NCI-H2196 treated with DMSO at 0.1 percent for 48 hours (cell line): ENCODE results near the gene SLC9A7.

ENCODE experiments used
- DNase-seq: peaks from one replicate; lab custom pipeline; 2025; ENCODE audit not compliant: unreplicated experiment; lab: John Stamatoyannopoulos, UW

Gene SLC9A7

DNA sequence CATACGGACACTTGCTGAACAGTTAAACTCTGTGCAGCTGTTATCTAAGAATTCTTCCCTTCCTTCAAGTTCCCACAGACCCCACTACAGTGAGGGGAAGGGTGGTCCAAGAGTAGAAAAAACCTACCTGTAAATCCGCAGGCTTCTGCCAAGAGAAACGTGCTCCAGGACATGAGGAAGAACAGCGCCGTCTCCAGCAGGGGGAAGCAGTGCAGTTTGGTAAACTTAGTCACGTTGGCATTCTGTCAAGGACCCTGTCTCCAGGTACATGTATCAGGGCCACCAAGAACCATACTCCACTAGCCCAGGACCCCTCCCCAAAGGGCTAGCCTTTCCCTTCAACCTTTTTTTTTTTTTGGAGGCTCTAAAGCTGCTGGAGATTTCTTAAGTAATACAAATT lies 105.4 kb downstream of the SLC9A7 start:
- DNase-seq = no peak

DNA sequence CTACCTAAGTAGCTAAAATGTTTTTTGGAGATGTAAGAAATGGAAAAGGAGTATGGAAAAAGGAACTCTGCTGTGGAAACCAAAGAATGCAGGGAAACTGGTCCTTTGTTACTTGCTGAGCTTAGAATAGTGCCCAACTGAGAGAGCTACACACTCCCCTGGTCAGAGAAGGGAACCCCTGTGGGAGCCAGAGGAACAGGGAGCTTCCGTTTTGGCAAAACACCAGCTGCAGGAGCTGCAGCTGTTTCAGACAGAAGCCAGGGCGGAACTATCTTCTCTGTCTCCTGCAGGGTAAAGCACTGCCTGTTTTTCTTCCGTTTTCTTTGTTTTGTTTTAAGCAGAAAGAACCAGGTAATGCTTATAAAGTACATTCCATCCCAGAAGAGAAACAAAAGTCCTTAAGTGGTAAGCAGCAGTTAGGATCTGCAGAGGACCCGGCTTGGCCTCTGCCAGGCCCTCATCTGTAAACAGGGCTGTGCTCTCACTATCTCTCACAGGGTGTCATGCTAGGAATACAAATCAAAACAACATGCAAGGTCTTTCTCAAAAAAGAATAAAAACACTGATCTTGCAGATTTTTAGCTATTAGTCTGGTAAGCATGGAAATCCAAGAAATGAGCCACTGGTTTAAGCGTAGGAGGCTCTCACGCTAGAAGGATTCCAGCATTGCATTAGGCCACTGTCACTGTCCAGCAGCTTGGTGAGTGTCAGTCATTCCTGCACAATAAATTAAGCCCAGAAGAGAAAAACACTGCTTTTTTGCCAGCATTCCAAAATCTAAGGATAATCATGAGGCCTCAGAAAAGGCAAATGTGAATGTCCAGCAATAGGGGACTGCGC lies 109.3 kb downstream of the SLC9A7 start:
- DNase-seq = no peak

DNA sequence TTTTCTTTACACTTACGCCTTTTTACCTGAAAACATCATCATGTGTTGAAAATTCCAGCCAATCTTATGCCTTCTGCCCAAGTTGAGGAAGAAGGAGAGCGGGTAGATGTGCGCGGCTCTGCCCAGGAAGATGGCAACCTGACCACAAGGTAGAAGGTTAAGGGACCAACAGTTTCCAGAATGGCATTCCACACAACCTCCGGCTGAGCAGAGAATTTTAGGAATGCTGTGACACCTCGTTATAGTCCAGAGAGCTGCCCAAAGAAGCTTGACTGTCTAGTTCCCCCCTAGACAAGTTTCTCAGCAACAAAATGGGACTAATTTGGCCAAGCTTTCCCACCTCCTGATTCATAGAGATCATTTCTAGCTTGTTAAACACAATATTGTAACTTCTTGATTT lies 110.3 kb downstream of the SLC9A7 start:
- no peak for DNase-seq

DNA sequence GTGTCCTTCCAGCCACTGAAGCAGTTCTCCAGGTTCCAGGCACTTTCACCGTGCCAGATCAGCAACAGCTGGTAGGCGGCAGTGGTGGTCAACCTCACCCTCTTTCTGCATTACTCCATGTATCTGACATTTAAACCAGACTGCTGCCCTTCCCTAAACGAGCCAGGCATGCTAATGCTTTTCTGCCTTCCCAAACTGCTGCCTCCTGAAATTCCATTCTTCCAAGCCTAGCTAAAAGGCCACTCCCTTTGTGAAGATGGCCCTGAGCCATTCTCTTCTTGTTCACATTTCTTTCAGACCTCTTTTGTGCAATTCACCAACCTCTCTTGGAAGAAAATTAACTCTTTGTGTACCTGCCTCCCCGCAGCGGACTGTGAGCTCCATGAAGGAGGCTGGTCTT lies 111.7 kb downstream of the SLC9A7 start:
- DNase-seq = no peak

DNA sequence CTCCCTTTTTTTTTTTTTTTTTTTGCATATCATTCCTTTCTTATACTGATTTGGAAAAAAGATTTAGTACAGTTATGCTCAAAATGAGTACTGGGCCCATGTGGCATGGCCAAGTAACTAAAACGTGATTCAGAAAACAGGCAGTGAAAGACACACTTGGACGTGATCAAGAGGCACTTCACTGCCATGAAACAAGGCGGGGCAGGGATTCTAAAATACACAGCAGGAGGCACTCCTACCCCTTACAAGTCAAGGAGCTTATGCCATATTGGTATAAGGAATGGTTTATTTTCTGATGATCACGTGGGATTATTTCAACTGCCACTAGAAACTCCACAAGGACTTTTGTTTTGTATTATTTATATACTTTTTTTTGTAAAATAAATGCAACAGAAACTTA lies 113.3 kb downstream of the SLC9A7 start:
- DNase-seq = no peak

DNA sequence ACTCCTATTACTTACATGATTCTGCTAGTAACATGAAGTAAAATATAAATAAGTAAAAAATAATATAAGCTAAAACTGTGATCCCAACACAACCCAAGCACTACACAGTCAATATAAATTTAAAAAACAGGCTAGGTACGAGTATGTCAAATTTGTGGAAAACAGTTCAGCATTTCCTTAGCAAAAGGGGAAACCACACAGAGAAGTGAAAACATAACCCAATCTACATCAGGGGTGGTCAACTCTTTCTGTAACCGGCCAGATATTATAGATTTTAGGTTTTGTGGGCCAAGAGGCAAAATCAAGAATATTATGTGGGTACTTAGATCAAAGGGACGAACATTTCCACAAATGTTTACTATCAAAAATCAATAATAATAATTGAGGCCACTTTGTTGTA lies 115.3 kb downstream of the SLC9A7 start:
- no peak for DNase-seq

DNA sequence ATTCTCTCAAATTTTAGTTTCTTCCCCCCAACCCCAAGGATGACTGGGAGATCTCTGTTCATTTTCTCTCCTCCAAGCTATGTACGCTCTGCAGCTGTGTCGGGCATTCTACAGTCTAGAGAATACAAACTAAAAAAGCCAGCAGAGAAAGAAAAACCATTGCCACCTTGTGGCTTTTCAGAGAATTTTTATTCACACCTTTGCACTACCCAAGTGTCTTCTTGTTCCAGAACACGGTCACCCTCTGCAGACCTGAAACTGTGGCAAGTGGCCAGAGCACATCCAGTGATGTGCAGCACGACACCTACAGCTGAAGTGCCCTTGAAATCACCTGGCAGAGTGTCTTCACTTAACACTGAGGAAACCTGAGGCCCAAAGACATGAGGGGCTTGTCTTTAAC lies 116.8 kb downstream of the SLC9A7 start:
- DNase-seq = peak; percentile 12

DNA sequence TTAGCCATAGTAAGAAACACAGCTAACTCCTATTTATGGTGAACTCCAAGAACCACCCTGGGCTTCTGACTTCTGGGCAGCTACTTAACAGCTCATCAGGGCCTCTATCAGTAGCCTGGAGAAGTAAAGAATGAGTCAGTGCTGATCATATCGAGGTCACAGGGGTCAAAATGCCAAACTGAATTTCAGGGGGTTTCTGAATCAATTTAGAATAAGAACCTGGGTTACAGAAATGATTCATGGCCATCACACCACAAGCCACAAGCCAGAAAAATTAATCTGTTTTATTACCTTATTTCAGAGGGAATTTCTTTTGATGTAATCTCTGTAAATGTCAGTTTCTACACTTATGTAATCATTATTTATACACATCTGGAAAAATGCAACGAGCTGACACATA lies 121.0 kb downstream of the SLC9A7 start:
- no peak for DNase-seq

DNA sequence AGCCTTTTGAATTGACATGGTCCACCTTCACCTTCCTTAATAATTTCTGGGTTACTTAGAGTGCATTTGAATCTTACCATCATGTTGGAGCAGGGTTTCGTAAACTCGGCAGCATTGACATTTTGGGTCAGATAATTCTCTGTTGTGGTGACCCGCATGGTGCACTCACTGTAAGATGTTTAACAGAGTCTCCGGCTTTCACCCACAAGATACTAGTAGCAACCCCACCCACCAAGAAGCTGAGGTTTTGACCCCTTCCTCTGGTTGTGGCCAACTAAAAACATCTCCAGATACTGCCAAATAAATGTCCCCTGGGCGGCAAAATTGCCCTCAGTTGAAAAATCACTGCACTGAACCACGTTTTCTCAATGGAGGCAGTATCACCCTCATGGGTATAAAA lies 122.7 kb downstream of the SLC9A7 start:
- DNase-seq = no peak

DNA sequence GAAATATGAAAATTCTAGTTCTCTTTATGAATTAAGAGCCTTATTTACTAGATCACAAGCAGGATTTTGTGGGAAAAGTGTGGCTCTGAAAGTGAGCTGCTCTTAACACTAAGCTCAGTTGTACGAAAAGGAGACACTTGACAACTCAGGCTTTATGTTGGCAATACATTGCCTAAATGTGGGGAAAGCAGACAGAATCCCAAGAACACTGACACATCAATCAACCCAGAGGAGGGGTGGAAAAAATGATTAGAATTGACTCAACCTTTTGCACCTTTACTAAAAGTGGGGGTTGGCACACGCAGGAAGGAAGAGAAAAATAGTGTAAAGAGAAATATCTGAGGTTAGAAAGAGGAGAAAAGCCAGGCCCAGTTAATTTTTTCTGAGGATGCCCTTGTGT lies 123.7 kb downstream of the SLC9A7 start:
- no peak for DNase-seq

DNA sequence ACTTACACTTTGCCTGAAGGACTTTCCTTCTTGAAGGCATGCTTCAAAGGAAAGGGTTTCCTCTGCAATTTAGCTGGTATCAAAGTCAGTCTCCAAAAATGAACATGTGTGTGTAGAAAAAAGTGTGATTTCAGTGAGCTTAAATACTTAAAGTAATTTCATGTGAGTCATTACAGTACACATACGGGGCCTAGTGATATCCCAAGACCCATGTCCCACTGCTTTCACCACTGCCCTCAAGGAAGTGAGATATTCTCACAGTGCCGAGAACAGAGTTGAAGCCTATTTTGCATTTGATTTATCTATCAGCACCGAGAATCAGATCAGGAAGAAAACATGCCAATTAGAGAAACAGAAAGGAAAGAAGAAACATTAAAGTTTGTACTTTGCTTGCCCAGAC lies 124.3 kb downstream of the SLC9A7 start:
- DNase-seq = no peak

DNA sequence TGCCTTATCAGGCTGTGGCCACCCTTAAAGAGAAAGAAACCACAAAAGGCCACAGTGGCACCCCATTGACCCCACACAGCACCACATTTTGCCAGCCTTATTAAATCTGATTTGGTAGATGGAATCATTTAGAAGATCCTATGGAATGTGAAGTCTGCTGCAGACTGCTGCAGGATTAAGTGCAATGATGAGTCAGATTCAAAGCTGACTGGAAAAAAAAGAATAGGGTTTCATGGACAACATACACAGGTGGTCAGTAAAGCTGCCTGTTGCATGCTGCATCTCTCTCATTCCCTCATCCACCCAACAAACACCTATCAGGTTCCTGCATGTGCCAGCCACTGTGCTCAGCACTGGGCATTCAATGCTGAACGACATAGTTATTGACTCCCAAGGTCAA lies 128.8 kb downstream of the SLC9A7 start:
- DNase-seq = no peak

DNA sequence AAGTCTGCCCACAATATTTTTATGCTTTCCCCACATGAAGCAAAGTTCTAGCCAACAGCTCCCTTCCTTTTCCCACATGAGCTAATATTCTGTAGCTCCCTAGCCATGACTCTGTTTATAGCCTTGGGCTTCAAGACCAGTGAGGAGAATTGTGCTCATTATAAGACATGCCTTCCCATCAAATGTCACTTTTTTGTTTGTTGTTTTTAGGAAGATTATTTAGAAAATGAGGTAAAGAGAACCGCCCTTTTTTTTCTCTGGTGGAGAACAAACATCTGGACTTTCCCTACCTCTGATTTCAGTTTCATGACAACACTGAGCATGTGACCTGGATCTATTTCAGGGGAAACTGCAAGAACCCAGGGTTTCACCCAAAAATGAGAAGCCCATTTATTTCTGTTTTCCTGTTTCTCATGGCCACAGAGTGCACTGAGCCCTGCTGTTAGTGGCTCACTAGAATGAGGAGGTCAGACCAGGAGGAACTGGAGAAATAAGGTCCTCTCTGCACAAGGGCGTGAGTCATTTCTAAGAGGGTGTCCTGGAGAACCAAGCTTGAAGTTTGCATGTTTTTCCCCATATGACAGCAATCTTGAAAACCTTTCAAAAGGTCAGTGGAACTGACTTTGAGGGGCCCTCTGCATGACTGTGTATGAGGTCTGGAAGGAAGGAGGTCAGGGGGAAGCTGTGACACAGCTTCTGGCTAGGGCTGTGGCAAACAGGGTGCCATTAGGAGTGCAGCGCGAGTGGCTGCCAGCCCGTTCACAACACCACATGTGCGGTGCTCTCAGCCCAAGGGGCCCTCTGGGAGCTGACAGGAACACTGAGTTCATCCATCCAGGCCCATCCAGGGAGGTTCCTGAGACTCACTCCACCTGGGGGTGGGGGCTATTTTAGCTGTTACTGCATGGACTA lies 130.2 kb downstream of the SLC9A7 start:
- DNase-seq = no peak

DNA sequence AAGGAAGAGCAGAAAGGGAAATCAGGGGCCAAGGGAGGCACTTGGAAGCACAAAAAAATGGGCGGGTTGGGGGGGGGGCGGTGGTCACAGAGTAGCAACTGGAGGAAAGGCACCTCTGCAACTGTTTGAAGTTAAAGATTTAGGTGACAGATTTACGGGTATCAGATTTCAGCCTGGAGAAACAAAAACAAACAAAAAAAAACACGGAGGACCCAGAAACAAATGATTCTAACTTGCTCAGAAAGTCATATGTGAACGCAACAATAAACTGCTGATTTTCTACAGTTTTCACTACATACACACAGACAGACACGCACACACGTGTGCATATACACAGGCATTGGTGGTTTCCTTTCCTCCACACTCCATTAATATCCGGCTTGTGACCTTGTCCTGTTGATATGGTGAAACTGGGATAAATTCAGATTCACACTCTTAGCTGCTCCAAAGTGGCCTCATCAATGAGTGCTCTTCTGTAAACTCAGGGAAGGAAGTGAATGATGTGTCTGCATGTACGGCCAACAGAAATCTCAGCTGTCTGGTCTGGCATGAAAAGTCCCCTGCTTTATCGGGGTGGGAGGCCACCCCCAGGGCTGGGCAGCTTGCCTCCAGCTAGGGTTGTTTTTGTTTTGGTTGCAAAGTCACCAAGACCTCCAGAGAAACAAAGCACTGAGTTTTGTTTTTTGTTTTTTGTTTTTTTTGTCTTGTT lies 131.1 kb downstream of the SLC9A7 start:
- DNase-seq = no peak

DNA sequence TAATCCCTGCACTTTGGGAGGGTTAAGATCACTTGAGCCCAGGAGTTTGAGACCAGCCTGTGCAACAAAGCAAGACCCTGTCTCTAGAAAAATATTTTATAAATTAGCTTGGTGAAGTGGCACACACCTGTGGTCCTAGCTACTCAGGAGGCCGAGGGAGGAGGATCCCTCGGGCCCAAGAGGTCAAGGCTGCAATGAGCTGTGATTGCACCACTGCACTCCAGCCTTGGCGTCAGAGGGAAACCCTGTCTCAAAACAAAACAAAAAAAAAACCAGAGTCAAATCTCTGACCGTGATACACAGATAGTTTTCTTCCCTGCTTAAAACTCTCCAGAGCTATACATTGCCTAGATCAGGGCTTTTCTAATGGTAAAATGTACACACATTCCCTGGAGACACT lies 131.9 kb downstream of the SLC9A7 start:
- no peak for DNase-seq

DNA sequence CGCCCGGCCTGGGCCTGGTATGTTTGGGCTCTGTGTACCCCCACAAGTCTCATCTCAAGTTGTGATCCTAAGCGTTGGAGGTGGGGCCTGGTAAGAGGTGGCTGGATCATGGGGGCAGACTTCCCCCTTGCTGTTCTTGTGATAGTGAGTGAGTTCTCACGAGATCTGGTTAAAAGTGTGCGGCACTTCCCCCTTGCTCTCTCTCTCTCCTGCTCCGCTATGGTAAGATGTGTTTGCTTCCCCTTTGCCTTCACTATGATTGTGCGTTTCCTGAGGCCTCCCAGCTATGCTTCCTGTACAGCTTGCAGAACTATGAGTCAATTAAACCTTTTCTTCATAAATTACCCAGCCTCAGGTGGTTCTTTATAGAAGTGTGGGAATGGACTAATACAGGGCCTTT lies 132.4 kb downstream of the SLC9A7 start:
- no peak for DNase-seq

DNA sequence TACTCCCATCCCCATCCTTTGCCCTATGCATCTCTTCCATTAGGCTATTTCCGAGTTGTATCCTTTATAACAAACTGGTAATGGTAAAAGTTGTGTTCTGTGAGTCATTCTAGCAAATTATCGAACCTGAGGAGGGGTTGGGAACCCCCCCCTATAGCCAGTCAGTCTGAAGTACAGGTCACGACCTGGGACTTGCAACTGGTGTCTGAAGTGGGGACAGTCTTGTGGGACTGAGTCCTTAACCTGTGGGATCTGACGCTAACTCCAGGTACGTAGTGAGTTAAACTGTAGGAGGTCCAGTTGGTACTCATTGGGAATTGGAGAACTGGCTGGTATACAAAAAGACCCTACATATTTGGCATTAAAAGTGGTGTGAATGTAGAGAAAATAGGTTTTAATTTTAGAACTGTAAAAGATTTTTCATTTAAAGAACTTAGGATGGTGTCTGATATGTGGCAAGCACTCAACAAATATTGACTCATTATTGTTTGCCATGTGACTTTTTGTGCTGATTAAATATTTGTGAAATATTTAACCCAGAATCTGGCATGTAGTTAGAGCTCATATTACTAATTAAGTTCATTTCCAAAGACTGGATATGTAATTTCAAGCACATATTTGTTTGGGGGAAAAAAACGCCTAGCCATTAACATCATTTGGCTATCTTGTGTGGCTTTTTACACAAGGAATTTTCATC lies 134.7 kb downstream of the SLC9A7 start:
- no peak for DNase-seq

DNA sequence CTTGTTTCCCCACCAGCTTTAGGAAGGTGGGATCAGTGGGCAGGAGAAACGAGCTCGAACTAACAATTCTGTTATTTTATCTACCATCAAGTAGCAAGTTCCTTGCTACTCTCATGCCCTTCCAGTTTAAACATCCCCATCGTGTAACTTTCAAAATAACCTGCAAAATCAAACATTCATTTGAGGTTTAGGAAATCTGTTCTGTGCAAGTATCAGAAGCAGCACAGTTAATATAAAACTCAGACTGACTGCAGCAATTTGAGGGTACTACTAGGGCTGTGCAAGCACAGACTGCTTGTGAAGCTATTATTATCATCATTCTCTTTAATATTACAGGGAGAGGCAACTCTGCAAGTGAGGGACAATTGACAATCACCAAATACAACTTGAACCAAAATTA lies 137.3 kb downstream of the SLC9A7 start:
- no peak for DNase-seq

DNA sequence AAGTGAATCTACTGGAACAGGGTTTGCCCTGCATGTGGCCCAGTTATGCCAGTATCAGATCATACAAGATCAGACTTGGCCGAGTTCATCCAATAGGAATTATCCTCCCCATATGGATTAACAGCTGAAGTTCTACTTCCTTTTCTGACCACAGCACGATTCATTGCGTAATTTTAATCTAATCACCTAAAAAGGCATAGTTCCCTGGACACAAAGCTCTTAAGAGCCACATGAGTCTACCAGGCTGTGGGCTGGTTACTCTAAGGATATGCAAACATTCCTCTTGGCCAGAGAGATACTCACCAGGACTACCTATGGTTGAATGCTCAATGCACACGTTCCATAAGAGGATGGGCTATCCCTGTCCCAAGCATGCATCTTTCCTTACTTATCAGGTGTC lies 138.4 kb downstream of the SLC9A7 start:
- DNase-seq = no peak

DNA sequence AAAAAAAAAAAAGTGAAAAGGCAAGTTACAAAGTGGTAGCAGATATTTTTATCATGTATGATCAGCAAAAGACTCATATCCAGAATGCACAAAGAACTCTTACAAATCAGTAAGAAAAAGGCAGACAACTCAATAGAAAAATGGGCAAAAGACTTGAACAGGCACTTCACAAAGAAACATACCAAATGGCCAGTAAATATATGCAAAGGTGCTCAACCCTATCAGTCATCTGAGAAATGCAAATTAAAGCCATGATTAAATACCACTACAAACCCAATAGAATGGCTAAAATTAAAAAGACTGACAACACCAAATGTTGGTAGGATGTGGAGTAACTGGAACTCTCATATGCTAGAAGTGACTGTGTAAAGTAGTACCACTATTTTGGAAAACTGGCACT lies 140.0 kb downstream of the SLC9A7 start:
- DNase-seq = no peak

DNA sequence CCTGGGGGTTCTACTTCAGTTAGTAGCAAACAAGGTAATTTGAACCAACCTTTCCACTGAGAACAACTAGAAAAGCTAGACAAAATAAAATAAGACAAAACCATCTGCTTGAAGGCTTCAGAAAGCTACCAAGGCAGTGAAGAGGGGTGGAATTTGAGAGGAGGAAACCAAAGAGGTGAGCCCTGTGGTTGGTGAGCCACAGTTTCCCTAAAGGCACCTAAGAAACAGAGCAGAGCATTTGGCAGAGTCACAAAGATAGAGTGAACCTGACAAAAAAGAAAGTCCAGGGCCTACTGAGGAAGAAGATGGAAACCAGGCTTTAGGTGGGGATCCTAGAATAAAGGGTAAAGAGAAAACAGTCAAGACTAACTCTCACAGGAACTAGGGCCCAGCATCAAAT lies 141.0 kb downstream of the SLC9A7 start:
- no peak for DNase-seq
